GM10266 (cell line): ENCODE measurements around the gene RUNX3.

Source experiments
- DNase-seq: peaks from one replicate; pipeline ENCODE4 v3.0.0; 2012; ENCODE audit errors: extremely low spot score
- CTCF ChIP-seq: IDR thresholded peaks from 2 replicates; pipeline ENCODE4 v1.5.1; 2012; ENCODE audit warnings: mild to moderate bottlenecking, low read depth; ENCODE audit not compliant: control insufficient read depth, insufficient read depth; ENCODE audit errors: missing control alignments

The RUNX3 gene

GRCh38 chr1:24935615-24936484 is 5.8 kb upstream of the RUNX3 start:
- no peak for TF ChIP-seq CTCF
- DNase-seq = peak; percentile 57

DNA sequence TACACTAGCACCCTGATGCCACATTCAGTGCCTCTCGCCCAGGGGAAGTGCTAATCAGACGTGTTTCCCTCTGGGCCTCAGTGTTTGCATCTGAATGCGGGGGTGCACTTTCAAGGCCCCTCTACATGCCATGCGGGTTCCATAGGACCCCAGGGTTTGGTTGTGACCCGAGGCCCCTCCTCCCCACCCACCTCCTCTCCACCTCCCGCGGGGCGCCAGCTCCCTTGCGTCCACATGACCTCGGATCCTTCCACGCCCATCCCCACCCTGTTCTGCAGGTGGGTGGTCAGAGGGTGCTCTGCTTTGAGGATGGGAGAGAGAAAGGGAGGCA is 5.1 kb upstream of the RUNX3 start:
- no peak for DNase-seq
- TF ChIP-seq CTCF = no peak

- no peak for DNase-seq
- TF ChIP-seq CTCF = no peak
Observed at GRCh38 chr1:24934310-24935195, 4.5 kb upstream of the RUNX3 start.

- DNase-seq = no peak
- TF ChIP-seq CTCF = no peak
Observed at GRCh38 chr1:24933468-24933867, 3.4 kb upstream of the RUNX3 start.

- TF ChIP-seq CTCF = no peak
- DNase-seq = no peak
Observed at GRCh38 chr1:24932725-24933294, 2.7 kb upstream of the RUNX3 start.

DNA sequence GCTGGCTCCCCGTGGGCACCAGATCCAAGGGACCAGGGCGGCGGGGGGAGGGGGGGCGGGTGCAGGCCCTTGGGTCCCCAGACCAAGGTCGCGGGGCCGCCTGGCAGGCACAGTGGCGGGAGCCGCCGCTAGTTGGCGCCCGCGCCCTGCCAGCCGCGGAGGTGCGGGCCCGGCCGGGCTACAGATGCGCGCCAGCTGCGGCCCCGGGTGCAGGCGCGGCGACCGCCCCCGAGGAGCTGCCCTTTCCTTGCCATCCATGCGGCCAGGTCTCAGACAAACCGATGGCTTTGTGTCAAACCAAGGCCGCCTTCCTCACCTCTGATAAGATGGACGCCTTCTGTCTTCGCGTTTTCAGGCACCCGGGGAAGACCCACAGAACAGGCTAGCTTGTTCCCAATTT is 2.2 kb upstream of the RUNX3 start:
- peak; percentile 83 for TF ChIP-seq CTCF
- peak; percentile 85 for DNase-seq
